ENCODE measurements around the gene JAZF1.

- TF ChIP-seq ZNF274 (IDR thresholded peaks at IDR 0.05; ENCODE audit: low read depth, low read length) (no peak), YY1 (IDR thresholded peaks at IDR 0.05; ENCODE audit: insufficient read depth, insufficient read length) (no peak), SUZ12 (IDR thresholded peaks at IDR 0.05; ENCODE audit: extremely low read depth, insufficient read depth, insufficient read length) (no peak)
Measured at GRCh38 chr7:27945058-27945795, 235.4 kb downstream of the JAZF1 start.
